Right lobe of liver (tissue), 4 donors: ENCODE data around the gene TBC1D13.

Experiments
- POLR2A ChIP-seq: fragments of 450-650 bp; IDR thresholded peaks from one replicate; pipeline ENCODE4 v1.6.1; 2017; ENCODE audit warnings: antibody characterized with exemption, mild to moderate bottlenecking
- TF ChIP-seq, protein P1 (sequence below), 4 donors: fragments of 200-600 bp in 3 of 4; fragments of 450-650 bp in 1 of 4; IDR thresholded peaks; one replicate each; pipeline versions ENCODE4 v1.5.1 to v1.8.0; 2016 to 2022; ENCODE audit warnings: antibody characterized with exemption in 4 of 4, mild to moderate bottlenecking in 2 of 4
- donor health status: DM: no; HTN: no; CAD: no.
- donor health status: DM: no; HTN: no; CAD: no.
- donor health status: DM: no; HTN: yes; CAD: no.

DNA sequence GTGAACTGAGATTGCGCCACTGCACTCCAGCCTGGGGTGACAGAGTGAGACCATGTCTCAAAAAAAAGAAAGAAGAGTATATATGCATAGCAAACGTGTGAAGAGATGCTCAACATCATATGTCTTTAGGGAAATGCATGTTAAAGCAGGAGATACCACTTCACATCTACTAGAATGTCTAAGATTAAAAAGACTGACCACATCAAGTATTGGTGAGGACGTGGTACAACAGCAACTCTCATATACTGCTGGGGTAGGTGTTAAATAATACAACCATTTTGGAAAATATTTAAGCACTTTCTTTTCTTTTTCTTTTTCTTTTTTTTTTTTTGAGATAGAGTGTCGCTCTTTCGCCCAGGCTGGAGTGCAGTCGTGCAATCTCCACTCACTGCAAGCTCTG lies 1.6 kb upstream of the TBC1D13 start:
- TF ChIP-seq POLR2A = no peak
- TF ChIP-seq, protein P1, sequence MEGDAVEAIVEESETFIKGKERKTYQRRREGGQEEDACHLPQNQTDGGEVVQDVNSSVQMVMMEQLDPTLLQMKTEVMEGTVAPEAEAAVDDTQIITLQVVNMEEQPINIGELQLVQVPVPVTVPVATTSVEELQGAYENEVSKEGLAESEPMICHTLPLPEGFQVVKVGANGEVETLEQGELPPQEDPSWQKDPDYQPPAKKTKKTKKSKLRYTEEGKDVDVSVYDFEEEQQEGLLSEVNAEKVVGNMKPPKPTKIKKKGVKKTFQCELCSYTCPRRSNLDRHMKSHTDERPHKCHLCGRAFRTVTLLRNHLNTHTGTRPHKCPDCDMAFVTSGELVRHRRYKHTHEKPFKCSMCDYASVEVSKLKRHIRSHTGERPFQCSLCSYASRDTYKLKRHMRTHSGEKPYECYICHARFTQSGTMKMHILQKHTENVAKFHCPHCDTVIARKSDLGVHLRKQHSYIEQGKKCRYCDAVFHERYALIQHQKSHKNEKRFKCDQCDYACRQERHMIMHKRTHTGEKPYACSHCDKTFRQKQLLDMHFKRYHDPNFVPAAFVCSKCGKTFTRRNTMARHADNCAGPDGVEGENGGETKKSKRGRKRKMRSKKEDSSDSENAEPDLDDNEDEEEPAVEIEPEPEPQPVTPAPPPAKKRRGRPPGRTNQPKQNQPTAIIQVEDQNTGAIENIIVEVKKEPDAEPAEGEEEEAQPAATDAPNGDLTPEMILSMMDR (IDR thresholded peaks at IDR 0.05) = no peak
